Measurements from ENCODE around the gene MOV10L1.

DNA sequence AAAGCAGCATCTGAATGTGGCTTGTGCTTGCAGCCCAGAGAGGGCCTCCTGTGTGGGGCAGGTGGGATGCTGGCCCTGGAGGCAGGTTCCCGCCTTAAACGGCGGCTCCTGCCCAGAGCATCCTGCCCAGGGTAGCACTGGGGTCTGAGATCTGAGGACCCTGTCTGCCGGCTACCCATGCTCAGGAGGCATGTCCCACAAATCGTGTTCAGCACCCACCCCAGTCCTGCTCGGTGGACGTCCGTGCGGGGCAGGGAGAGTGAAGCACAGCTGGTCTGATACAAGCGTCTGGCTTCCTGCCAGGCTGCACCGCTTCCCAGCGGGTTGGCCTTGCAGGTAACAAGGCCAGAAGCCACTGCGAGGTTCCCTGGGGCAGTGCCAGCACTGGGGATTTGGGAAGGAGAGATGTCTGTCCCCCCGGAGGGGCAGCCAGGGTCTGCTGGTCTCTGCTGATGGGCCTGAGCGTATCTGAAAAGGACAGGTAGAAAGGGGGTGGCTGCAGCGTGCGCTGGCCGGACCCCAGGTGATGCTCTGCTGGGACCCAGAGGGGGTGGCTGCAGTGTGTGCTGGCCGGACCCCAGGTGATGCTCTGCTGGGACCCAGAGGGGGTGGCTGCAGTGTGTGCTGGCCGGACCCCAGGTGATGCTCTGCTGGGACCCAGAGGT is 99.5 kb downstream of the MOV10L1 start:
- TF ChIP-seq, protein P1, sequence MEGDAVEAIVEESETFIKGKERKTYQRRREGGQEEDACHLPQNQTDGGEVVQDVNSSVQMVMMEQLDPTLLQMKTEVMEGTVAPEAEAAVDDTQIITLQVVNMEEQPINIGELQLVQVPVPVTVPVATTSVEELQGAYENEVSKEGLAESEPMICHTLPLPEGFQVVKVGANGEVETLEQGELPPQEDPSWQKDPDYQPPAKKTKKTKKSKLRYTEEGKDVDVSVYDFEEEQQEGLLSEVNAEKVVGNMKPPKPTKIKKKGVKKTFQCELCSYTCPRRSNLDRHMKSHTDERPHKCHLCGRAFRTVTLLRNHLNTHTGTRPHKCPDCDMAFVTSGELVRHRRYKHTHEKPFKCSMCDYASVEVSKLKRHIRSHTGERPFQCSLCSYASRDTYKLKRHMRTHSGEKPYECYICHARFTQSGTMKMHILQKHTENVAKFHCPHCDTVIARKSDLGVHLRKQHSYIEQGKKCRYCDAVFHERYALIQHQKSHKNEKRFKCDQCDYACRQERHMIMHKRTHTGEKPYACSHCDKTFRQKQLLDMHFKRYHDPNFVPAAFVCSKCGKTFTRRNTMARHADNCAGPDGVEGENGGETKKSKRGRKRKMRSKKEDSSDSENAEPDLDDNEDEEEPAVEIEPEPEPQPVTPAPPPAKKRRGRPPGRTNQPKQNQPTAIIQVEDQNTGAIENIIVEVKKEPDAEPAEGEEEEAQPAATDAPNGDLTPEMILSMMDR (IDR thresholded peaks at IDR 0.05): no peak
- TF ChIP-seq POLR2A (IDR thresholded peaks at IDR 0.05) (no peak), EP300 (IDR thresholded peaks at IDR 0.05) (no peak)
